CD4-positive, alpha-beta T cell (primary cell): ENCODE data around the gene ESRRG. TPM values are rescaled to one million over a fixed set of nuclear protein-coding genes. Genes with fewer than 3 reads are reported as not detected.

Experiments
- ATAC-seq: fragments of 200-7000 bp; cut with Tn5 transposase; one replicate; pipeline ENCODE4 v1.10.0; 2022; ENCODE audit warnings: mild to moderate bottlenecking; ENCODE audit not compliant: poor library complexity
- CTCF ChIA-PET: fragments of 350-600 bp; sonication (Branson Sonifier 250); formaldehyde crosslinking; loops from one replicate; lab custom pipeline; 2021; ENCODE audit warnings: antibody characterized with exemption, inconsistent platforms; lab: Charles Lee
- POLR2A ChIA-PET: fragments of 350-600 bp; sonication (Branson Sonifier 250); formaldehyde crosslinking; loops from one replicate; lab custom pipeline; 2021; ENCODE audit warnings: antibody characterized with exemption, inconsistent platforms; lab: Charles Lee
- DNase-seq, 14 experiments: peaks; one replicate each; pipeline ENCODE4 v3.0.0-alpha.2; 2013 to 2020; ENCODE audit warnings: mixed read lengths in 2 of 14
- H3K27ac ChIP-seq, 2 donors: one replicate each; pipeline versions ENCODE4 v1.5.1 to v1.7.0; 2013; ENCODE audit warnings: low read length in 2 of 2, low read depth in 1 of 2, mild to moderate bottlenecking in 1 of 2
- H3K27me3 ChIP-seq, 2 experiments: 1 replicate in 1 of 2; 2 replicates in 1 of 2; pipeline versions ENCODE4 v1.6.1 to v1.7.0; 2013; ENCODE audit warnings: low read length in 2 of 2, control low read depth in 1 of 2, mild to moderate bottlenecking in 1 of 2, moderate library complexity in 1 of 2; ENCODE audit not compliant: insufficient read depth in 2 of 2, control insufficient read depth in 1 of 2
- H3K36me3 ChIP-seq: one replicate; pipeline ENCODE4 v1.6.1; 2013; ENCODE audit warnings: low read length, control low read depth; ENCODE audit not compliant: insufficient read depth
- H3K4me1 ChIP-seq: one replicate; pipeline ENCODE4 v1.6.1; 2013; ENCODE audit warnings: low read length, control low read depth; ENCODE audit not compliant: insufficient read depth
- H3K4me3 ChIP-seq: one replicate; pipeline ENCODE4 v1.5.1; 2013; ENCODE audit warnings: mild to moderate bottlenecking, low read length, moderate library complexity
- H3K9me3 ChIP-seq, 2 experiments: 1 replicate in 1 of 2; 2 replicates in 1 of 2; pipeline versions ENCODE4 v1.6.1 to v1.7.0; 2013; ENCODE audit warnings: low read length in 2 of 2, mild to moderate bottlenecking in 2 of 2, control low read depth in 1 of 2, moderate library complexity in 1 of 2; ENCODE audit not compliant: control insufficient read depth in 1 of 2, insufficient read depth in 1 of 2
- H3K27ac Mint-ChIP-seq: one replicate; pipeline ENCODE4 v1.8.0; 2020; ENCODE audit warnings: mixed read lengths
- H3K27me3 Mint-ChIP-seq: one replicate; pipeline ENCODE4 v1.8.0; 2021; ENCODE audit warnings: mixed read lengths
- H3K36me3 Mint-ChIP-seq: one replicate; pipeline ENCODE4 v1.8.0; 2021; ENCODE audit warnings: low read depth, mixed read lengths
- H3K4me1 Mint-ChIP-seq: one replicate; pipeline ENCODE4 v1.8.0; 2021; ENCODE audit warnings: low read depth, mixed read lengths
- H3K4me3 Mint-ChIP-seq: one replicate; pipeline ENCODE4 v1.8.0; 2020; ENCODE audit warnings: mild to moderate bottlenecking, mixed read lengths
- H3K9me3 Mint-ChIP-seq: one replicate; pipeline ENCODE4 v1.8.0; 2020; ENCODE audit warnings: mixed read lengths
- intact Hi-C, 2 experiments: fragments of 100-400 bp; cut with DNase I in 1 of 2; cut with micrococcal nuclease in 1 of 2; formaldehyde crosslinking; loops; one replicate each; pipeline versions ENCODE4 v1.15.1 to v1.9.0; 2023 to 2025; cut with DNase I, micrococcal nuclease
- total RNA-seq, 174 experiments: library from RNA in 2 of 174; stranded (reverse) in 2 of 174; gene quantifications; one replicate each; pipeline ENCODE4 v1.2.3 and lab custom pipeline; 2021 to 2026
- TF ChIP-seq, protein P1 (sequence below): fragments of 200-600 bp; IDR thresholded peaks from one replicate; pipeline ENCODE4 v1.8.0; 2022; ENCODE audit warnings: antibody characterized with exemption, mild to moderate bottlenecking

ESRRG gene
- total RNA-seq, 2 experiments from 2014 or later = not detected

GRCh38 chr1:216607067-216607697 lies 116.0 kb downstream of the ESRRG start:
- no peaks in the 10 kb centered on the region for H3K9me3 ChIP-seq
- Mint-ChIP-seq H3K4me3 (no peak overlapping the region), H3K36me3 (no peaks in the 10 kb centered on the region), H3K4me1 (no peaks in the 10 kb centered on the region), H3K27ac (no peak overlapping the region), H3K27me3 (peaks cover 4% of the 10 kb centered on the region), H3K9me3 (peaks cover 8% of the 10 kb centered on the region)
- no peak overlapping the region for H3K4me3 ChIP-seq
- no peak for ATAC-seq
- DNase-seq = no peak
- no peak overlapping the region for H3K27ac ChIP-seq
- H3K27me3 ChIP-seq = no peaks in the 10 kb centered on the region
- TF ChIP-seq, protein P1, sequence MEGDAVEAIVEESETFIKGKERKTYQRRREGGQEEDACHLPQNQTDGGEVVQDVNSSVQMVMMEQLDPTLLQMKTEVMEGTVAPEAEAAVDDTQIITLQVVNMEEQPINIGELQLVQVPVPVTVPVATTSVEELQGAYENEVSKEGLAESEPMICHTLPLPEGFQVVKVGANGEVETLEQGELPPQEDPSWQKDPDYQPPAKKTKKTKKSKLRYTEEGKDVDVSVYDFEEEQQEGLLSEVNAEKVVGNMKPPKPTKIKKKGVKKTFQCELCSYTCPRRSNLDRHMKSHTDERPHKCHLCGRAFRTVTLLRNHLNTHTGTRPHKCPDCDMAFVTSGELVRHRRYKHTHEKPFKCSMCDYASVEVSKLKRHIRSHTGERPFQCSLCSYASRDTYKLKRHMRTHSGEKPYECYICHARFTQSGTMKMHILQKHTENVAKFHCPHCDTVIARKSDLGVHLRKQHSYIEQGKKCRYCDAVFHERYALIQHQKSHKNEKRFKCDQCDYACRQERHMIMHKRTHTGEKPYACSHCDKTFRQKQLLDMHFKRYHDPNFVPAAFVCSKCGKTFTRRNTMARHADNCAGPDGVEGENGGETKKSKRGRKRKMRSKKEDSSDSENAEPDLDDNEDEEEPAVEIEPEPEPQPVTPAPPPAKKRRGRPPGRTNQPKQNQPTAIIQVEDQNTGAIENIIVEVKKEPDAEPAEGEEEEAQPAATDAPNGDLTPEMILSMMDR = no peak
- H3K4me1 ChIP-seq = no peaks in the 10 kb centered on the region
- intact Hi-C loops = no loop called here
- ChIA-PET CTCF (no interaction called here), POLR2A (no interaction called here)
- H3K36me3 ChIP-seq = no peaks in the 10 kb centered on the region

DNA sequence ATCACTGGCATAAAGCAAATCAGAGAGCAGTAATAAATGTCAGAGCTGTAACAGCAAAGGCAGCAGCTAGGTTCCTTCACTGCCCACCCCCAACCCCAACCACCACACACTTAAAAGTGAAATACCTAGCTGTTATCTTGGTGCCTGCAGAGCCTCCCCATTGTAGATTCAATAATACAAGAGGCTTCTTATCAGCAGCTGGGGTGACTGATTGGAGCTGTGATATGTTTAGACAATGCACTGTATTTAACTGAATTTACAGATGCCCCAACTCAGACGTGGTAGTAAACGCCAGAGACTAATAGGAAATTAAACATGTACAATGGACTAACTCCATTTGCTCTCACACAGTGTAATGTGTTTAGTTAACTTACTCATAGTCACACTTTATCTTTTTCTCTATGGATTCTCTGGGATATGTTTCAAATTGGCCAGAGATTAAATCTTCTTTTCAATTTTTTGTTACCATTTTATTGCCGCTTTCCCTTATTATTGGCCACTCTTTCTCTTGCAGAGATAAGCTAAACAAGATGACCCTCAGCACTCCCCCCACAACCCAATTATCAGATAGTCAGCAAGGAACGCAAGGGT lies 117.1 kb downstream of the ESRRG start:
- no peak overlapping the region for H3K4me3 Mint-ChIP-seq
- peaks cover 0 to 2% of the 10 kb centered on the region in 2 experiments for H3K9me3 ChIP-seq
- DNase-seq (no peak), ATAC-seq (no peak)
- no peaks in the 10 kb centered on the region for H3K27me3 ChIP-seq
- intact Hi-C loops = no loop called here
- no peaks in the 10 kb centered on the region for H3K36me3 Mint-ChIP-seq
- no peaks in the 10 kb centered on the region for H3K4me1 Mint-ChIP-seq
- H3K4me3 ChIP-seq = no peak overlapping the region
- no peak overlapping the region for H3K27ac Mint-ChIP-seq
- peaks cover 3% of the 10 kb centered on the region for H3K9me3 Mint-ChIP-seq
- no peak overlapping the region for H3K27ac ChIP-seq
- TF ChIP-seq, protein P1 = no peak
- no peaks in the 10 kb centered on the region for H3K4me1 ChIP-seq
- peaks cover 14% of the 10 kb centered on the region for H3K27me3 Mint-ChIP-seq
- H3K36me3 ChIP-seq = no peaks in the 10 kb centered on the region
- ChIA-PET CTCF (no interaction called here), POLR2A (no interaction called here)

DNA sequence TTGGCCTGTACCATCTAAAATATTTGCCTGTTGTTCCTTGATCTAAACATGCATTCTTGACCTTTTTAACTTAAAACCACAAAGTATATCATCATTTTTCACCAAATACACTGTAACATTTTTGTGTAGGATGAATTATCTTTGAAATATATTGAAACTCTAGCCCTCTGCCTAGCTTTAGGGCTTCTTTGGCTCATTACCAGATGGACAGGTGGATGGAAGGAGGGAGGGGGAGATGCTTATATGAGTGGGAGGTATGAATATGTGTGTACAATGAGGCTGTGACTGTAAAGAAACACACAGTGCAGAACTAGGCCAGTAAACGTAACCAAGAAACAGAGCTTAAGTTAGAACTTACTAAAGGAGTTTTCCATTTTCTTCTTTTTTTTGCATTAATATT lies 118.5 kb downstream of the ESRRG start:
- Mint-ChIP-seq H3K36me3 (no peaks in the 10 kb centered on the region), H3K27ac (no peak overlapping the region), H3K9me3 (peaks cover 2% of the 10 kb centered on the region), H3K27me3 (peaks cover 19% of the 10 kb centered on the region), H3K4me1 (no peaks in the 10 kb centered on the region), H3K4me3 (no peak overlapping the region)
- H3K36me3 ChIP-seq = no peaks in the 10 kb centered on the region
- H3K27me3 ChIP-seq = peaks cover 5 to 6% of the 10 kb centered on the region in 2 experiments
- no peak overlapping the region for H3K4me3 ChIP-seq
- intact Hi-C loops = no loop called here
- no peak for ATAC-seq
- peaks cover 0 to 8% of the 10 kb centered on the region in 2 experiments for H3K9me3 ChIP-seq
- H3K4me1 ChIP-seq = no peaks in the 10 kb centered on the region
- TF ChIP-seq, protein P1 = no peak
- ChIA-PET POLR2A (no interaction called here), CTCF (no interaction called here)
- no peak for DNase-seq
- H3K27ac ChIP-seq = no peak overlapping the region
